Measurements from ENCODE around the gene MAP2K5. TPM values are rescaled to one million over a fixed set of nuclear protein-coding genes. Genes with fewer than 3 reads are reported as not detected.

The MAP2K5 gene
- total RNA-seq, 2 experiments from 2014 or later = 15.4 to 20.6 TPM

GRCh38 chr15:67564968-67565345 lies 22.5 kb downstream of the MAP2K5 start:
- Mint-ChIP-seq H3K4me1 (ENCODE audit: low read depth) (peaks cover 12% of the 10 kb centered on the region), H3K4me3 (no peak overlapping the region), H3K9me3 (no peaks in the 10 kb centered on the region), H3K27me3 (ENCODE audit: low read depth) (no peaks in the 10 kb centered on the region), H3K27ac (no peak overlapping the region), H3K36me3 (ENCODE audit: low read depth) (peaks cover 8% of the 10 kb centered on the region)
- CTCF ChIA-PET = no interaction called here
- no peak for DNase-seq
- intact Hi-C loops (cut with micrococcal nuclease) = no loop called here

DNA sequence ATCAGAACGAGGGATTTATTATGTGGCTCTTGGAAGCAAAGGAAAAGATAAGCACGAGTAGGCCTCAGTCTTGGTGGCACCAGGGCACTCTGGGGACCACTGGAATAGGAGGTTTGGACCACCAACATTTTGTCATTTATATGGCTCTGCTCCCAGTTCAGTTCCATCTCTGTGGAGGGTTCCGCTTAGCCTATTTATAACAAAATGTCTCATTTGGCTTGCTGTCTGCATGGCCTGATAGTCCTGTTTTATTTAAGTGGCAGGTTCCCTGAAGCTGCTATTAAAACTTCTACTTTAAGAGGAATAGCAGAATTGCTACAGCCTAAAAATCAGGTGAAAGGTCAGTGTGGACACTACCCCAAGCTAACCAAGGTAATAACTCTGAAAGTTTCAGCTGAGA lies 27.2 kb downstream of the MAP2K5 start:
- CTCF ChIA-PET = no interaction called here
- H3K9me3 Mint-ChIP-seq = no peaks in the 10 kb centered on the region
- H3K27me3 Mint-ChIP-seq (ENCODE audit: low read depth) = no peaks in the 10 kb centered on the region
- H3K36me3 Mint-ChIP-seq (ENCODE audit: low read depth) = peaks cover 6% of the 10 kb centered on the region
- no peak overlapping the region for H3K4me3 Mint-ChIP-seq
- H3K4me1 Mint-ChIP-seq (ENCODE audit: low read depth) = peaks cover 5% of the 10 kb centered on the region
- no peak for DNase-seq
- intact Hi-C loops (cut with micrococcal nuclease) = no loop called here
- H3K27ac Mint-ChIP-seq = no peak overlapping the region

- Mint-ChIP-seq H3K27me3 (ENCODE audit: low read depth) (no peaks in the 10 kb centered on the region), H3K9me3 (no peaks in the 10 kb centered on the region), H3K4me3 (no peak overlapping the region), H3K27ac (no peak overlapping the region), H3K4me1 (ENCODE audit: low read depth) (peaks cover 4% of the 10 kb centered on the region), H3K36me3 (ENCODE audit: low read depth) (peaks cover 5% of the 10 kb centered on the region)
- no peak for DNase-seq
- CTCF ChIA-PET = no interaction called here
- intact Hi-C loops (cut with micrococcal nuclease) = no loop called here
These were observed 28.6 kb downstream of the MAP2K5 start for GRCh38 chr15:67570875-67571647.

DNA sequence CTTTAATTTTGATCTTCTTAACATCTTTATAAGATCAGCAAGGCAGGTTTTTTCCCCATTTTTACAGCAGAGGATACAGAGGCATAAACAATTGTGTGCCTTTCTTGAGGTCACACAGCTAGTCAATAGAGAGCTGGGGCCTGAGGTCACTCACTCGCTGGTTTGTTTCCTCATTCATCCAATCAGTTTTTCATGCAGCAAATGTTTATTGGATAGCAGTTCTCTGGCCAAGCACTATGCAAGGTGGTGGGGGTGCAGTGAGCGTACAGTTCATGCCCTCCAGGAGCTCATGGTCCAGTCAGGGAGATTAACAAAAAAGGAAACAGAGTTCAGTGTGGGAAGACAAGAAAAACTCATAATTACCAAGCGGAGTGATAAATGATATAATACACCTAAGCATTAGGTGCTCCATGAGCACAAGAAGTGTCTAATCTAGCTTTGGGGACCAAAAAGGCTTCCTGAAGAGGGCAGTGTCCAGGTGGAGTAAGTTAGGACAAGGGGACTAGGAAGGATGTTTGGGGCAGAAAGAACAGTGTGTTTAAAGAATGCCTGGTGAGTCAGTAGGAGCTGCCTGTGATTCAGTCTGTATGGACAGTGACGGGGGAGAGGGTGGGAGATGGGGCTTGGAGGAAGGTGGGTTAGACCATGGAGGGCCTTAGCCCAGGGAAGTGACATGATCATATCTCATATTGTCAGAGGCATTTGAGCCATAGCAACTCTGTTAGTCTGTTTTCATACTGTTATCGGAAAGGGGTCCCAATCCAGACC lies 29.3 kb downstream of the MAP2K5 start:
- Mint-ChIP-seq H3K36me3 (ENCODE audit: low read depth) (peaks cover 5% of the 10 kb centered on the region), H3K27me3 (ENCODE audit: low read depth) (no peaks in the 10 kb centered on the region), H3K4me3 (no peak overlapping the region), H3K9me3 (no peaks in the 10 kb centered on the region), H3K27ac (no peak overlapping the region), H3K4me1 (ENCODE audit: low read depth) (peaks cover 4% of the 10 kb centered on the region)
- intact Hi-C loops (cut with micrococcal nuclease) = no loop called here
- no peak for DNase-seq
- CTCF ChIA-PET = interaction anchor here (1.0 kb wide), 1 partner anchor 212 kb away, joined by 3 read pairs; no protein-coding TSS in a partner anchor

- DNase-seq = no peak
- Mint-ChIP-seq H3K4me1 (ENCODE audit: low read depth) (peaks cover 4% of the 10 kb centered on the region), H3K27ac (no peak overlapping the region), H3K9me3 (no peaks in the 10 kb centered on the region), H3K36me3 (ENCODE audit: low read depth) (peaks cover 4% of the 10 kb centered on the region), H3K27me3 (ENCODE audit: low read depth) (no peaks in the 10 kb centered on the region), H3K4me3 (no peak overlapping the region)
- CTCF ChIA-PET = no interaction called here
- intact Hi-C loops (cut with micrococcal nuclease) = no loop called here
These were observed 30.7 kb downstream of the MAP2K5 start for GRCh38 chr15:67573194-67573593.

GRCh38 chr15:67575039-67575502 lies 32.6 kb downstream of the MAP2K5 start:
- DNase-seq = no peak
- Mint-ChIP-seq H3K4me3 (no peak overlapping the region), H3K36me3 (ENCODE audit: low read depth) (peaks cover 2% of the 10 kb centered on the region), H3K27ac (no peak overlapping the region), H3K27me3 (ENCODE audit: low read depth) (no peaks in the 10 kb centered on the region), H3K9me3 (no peaks in the 10 kb centered on the region), H3K4me1 (ENCODE audit: low read depth) (peaks cover 4% of the 10 kb centered on the region)
- intact Hi-C loops (cut with micrococcal nuclease) = no loop called here
- CTCF ChIA-PET = no interaction called here

- Mint-ChIP-seq H3K4me1 (ENCODE audit: low read depth) (peaks cover 4% of the 10 kb centered on the region), H3K36me3 (ENCODE audit: low read depth) (peaks cover 3% of the 10 kb centered on the region), H3K4me3 (no peak overlapping the region), H3K9me3 (no peaks in the 10 kb centered on the region), H3K27me3 (ENCODE audit: low read depth) (no peaks in the 10 kb centered on the region), H3K27ac (no peak overlapping the region)
- intact Hi-C loops (cut with micrococcal nuclease) = no loop called here
- CTCF ChIA-PET = no interaction called here
- DNase-seq = no peak
These were observed 35.6 kb downstream of the MAP2K5 start for GRCh38 chr15:67578020-67578600.

DNA sequence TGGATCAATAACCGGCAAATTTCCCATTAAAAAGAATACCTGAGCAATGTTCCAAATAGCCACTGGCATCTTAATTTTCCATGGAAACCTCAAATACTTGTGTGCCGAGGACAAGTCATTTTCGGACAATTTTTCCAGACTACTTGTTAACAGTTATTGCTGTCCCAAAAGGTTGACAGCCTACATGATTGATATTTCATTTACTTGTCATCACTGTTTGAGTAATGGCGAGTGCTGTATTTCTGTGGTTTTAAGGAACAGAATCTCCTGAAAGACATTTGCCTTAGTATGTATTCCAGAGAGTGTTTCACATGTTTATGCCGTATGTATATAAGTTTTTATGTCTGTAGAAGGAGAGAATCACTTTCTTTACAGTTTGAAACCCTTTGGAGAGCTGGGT lies 36.7 kb downstream of the MAP2K5 start:
- H3K27me3 Mint-ChIP-seq (ENCODE audit: low read depth) = no peaks in the 10 kb centered on the region
- H3K27ac Mint-ChIP-seq = no peak overlapping the region
- peaks cover 4% of the 10 kb centered on the region for H3K36me3 Mint-ChIP-seq (ENCODE audit: low read depth)
- intact Hi-C loops (cut with micrococcal nuclease) = no loop called here
- no peak for DNase-seq
- no peaks in the 10 kb centered on the region for H3K9me3 Mint-ChIP-seq
- no peak overlapping the region for H3K4me3 Mint-ChIP-seq
- H3K4me1 Mint-ChIP-seq (ENCODE audit: low read depth) = peaks cover 4% of the 10 kb centered on the region
- CTCF ChIA-PET = no interaction called here

GRCh38 chr15:67579967-67580366 lies 37.5 kb downstream of the MAP2K5 start:
- intact Hi-C loops (cut with micrococcal nuclease) = no loop called here
- peaks cover 1% of the 10 kb centered on the region for H3K4me1 Mint-ChIP-seq (ENCODE audit: low read depth)
- no peaks in the 10 kb centered on the region for H3K27me3 Mint-ChIP-seq (ENCODE audit: low read depth)
- H3K27ac Mint-ChIP-seq = no peak overlapping the region
- peaks cover 4% of the 10 kb centered on the region for H3K36me3 Mint-ChIP-seq (ENCODE audit: low read depth)
- H3K4me3 Mint-ChIP-seq = no peak overlapping the region
- H3K9me3 Mint-ChIP-seq = no peaks in the 10 kb centered on the region
- CTCF ChIA-PET = no interaction called here
- no peak for DNase-seq

DNA sequence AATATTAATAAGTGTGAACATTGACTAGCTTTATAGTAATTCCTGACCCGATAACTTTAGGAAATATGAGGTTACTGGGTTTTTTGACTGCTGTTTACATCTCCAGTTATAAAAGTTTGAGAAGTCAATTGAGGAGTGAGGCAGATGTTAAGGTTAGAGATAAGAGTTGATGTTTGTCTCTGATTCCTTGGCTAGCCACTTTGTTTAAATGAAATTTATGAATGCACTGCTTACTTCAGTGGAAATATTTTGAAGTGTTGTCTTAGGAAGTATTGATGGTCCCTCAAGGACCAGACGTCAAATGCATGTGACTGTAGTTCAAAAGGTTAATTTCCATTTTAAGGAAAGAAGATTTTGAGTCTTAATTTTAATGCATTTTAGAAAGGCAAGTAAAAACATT lies 41.7 kb downstream of the MAP2K5 start:
- Mint-ChIP-seq H3K27me3 (ENCODE audit: low read depth) (no peaks in the 10 kb centered on the region), H3K36me3 (ENCODE audit: low read depth) (peaks cover 14% of the 10 kb centered on the region), H3K9me3 (no peaks in the 10 kb centered on the region), H3K4me1 (ENCODE audit: low read depth) (no peaks in the 10 kb centered on the region), H3K4me3 (no peak overlapping the region), H3K27ac (no peak overlapping the region)
- CTCF ChIA-PET = no interaction called here
- intact Hi-C loops (cut with micrococcal nuclease) = no loop called here
- DNase-seq = no peak

- H3K27ac Mint-ChIP-seq = no peak overlapping the region
- H3K36me3 Mint-ChIP-seq (ENCODE audit: low read depth) = peaks cover 14% of the 10 kb centered on the region
- H3K4me1 Mint-ChIP-seq (ENCODE audit: low read depth) = no peaks in the 10 kb centered on the region
- no peak for DNase-seq
- intact Hi-C loops (cut with micrococcal nuclease) = no loop called here
- CTCF ChIA-PET = no interaction called here
- no peaks in the 10 kb centered on the region for H3K9me3 Mint-ChIP-seq
- no peak overlapping the region for H3K4me3 Mint-ChIP-seq
- H3K27me3 Mint-ChIP-seq (ENCODE audit: low read depth) = no peaks in the 10 kb centered on the region
These were observed 43.2 kb downstream of the MAP2K5 start for GRCh38 chr15:67585681-67586080.

- Mint-ChIP-seq H3K4me3 (no peak overlapping the region), H3K27ac (no peak overlapping the region), H3K36me3 (ENCODE audit: low read depth) (peaks cover 16% of the 10 kb centered on the region), H3K27me3 (ENCODE audit: low read depth) (no peaks in the 10 kb centered on the region), H3K9me3 (no peaks in the 10 kb centered on the region), H3K4me1 (ENCODE audit: low read depth) (no peaks in the 10 kb centered on the region)
- CTCF ChIA-PET = no interaction called here
- intact Hi-C loops (cut with micrococcal nuclease) = no loop called here
- DNase-seq = no peak
These were observed 44.8 kb downstream of the MAP2K5 start for GRCh38 chr15:67587331-67587730.

Measured in activated naive CD4-positive, alpha-beta T cell treated with anti-CD3 and anti-CD28 coated beads for 36 hours (primary cell).